Measurements from ENCODE around the gene EPHB3.

Gene EPHB3

DNA sequence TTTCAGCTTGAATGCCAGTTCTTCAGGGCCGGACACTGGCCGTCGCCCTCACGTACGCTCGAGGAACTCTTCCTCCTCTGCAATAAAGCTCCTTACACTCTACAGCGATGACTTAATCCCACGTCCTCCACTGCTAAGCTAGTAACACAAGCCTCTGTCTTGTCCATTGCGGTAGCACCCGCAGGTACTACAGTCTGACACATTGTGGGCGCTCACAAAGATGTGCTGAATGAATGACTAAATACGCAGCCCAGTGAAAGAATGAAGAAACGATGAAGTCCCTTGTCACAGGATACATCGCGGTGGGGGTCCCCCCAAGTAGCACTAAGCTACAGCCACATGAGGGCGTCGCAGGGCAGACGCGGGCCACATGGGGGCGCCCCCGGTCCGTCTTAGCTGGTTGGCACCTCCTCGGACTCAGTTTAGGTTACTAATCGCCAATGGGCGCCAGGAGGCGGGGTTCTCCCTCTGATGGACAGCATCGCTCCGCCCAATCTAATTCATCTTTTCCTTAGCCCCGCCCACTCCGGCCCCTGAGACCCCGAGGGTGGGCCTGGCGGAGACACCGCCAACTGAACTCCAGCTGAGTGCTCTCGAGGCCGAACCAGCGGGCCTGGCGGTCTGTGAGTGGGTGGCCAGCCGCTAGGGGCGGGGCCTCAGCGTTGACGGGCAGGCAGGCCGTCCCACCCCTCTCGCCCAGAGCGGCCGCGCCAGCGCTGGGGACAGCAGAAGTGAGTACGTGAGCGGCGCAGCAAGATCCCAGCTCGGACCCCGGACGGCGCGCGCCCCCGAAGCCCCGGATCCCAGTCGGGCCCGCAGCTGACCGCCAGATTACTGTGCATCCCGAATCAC, at the start of gene EPHB3:
TSS of gene EPHB3 (plus strand) at position 725 of the 852 bp plus-strand sequence. CDS start 451 bp downstream, outside the sequence.
- DNase-seq (ENCODE audit: low read depth in 1 of 2, low spot score in 1 of 2): peak; percentile 74 to 87

DNA sequence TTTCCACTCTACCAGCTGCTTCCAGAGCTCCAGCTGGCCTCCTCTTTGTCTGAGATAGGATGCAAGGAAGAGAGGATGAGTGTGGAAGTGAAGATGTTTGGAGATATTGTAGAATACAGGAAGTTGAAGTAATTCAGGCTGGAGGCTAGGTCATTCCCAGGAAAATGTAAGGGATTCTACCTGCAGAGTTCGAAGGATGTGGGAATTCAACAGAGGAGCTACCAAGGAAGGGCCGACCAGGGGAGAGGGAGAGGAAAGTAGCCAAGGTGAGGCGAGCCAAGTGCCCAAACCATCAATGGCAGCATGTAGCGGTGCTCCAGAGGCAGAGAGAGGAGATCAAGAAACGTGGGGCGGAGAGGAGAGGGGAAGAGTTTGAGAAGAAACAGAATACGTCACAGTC, 49.0 kb upstream of the EPHB3 start:
- no peak for DNase-seq (ENCODE audit: low read depth in 1 of 2, low spot score in 1 of 2)

- DNase-seq (ENCODE audit: low read depth in 1 of 2, low spot score in 1 of 2): peak; percentile 67 to 71
Observed at GRCh38 chr3:184513276-184514170, 48.1 kb upstream of the EPHB3 start.

- DNase-seq (ENCODE audit: low read depth in 1 of 2, low spot score in 1 of 2): no peak
Observed at GRCh38 chr3:184514171-184514490, 47.5 kb upstream of the EPHB3 start.

DNA sequence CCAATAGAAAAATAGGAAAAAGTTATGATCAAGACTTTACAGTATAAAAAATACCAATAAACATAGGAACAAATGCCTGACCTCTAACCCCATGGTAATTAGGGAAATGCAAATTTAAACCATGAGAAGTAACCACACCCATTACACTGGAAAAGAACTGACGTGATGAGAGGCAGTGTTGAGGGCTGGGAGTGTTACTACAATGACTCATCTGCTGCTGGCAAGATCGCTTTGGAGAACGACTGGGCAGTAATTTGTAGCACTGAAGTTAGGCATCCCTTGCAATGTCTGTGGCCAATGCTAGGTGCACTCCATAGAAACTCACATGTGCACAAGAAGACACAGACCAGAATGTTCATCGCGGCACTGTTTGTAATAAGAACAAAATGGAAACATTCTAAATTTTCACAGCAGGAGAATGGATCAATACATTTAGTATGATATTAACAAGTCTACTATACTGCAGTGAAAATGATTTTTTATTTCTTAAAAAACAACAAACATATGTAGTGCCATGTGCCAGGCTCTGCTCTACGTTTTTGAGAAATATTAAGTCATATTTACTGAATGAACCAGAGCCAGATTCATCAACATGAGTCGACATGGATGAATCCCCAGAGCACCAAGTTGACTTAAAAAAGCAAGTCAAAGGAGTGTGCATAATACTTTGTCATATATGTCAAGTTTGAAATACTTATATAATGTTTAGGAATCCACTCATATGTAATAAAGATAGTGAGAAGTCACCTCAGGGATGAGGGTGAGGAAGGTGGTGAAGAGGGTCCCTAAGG, 37.6 kb upstream of the EPHB3 start:
- DNase-seq (ENCODE audit: low read depth in 1 of 2, low spot score in 1 of 2): no peak

GRCh38 chr3:184524981-184525336, 36.6 kb upstream of the EPHB3 start:
- DNase-seq (ENCODE audit: low read depth in 1 of 2, low spot score in 1 of 2): no peak

GRCh38 chr3:184525337-184526087, 36.1 kb upstream of the EPHB3 start:
- DNase-seq (ENCODE audit: low read depth in 1 of 2, low spot score in 1 of 2): no peak

DNA sequence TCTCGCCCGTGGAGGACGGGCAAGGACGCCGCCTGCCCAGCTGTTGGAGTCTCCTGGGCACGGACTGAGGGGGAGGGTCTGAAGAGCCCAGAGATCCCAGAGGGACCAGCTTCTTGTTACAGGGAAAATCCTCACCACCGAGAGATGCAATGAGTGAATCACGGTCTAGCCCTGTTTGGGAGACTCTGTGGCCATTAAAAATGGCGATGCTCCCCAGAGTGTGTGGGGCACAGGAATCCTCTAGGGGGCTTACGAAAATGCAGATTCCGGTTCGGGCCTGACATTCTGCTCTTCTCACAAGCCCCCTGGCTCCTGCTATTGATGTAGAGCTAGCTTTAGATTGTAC, 35.5 kb upstream of the EPHB3 start:
- no peak for DNase-seq (ENCODE audit: low read depth in 1 of 2, low spot score in 1 of 2)

DNA sequence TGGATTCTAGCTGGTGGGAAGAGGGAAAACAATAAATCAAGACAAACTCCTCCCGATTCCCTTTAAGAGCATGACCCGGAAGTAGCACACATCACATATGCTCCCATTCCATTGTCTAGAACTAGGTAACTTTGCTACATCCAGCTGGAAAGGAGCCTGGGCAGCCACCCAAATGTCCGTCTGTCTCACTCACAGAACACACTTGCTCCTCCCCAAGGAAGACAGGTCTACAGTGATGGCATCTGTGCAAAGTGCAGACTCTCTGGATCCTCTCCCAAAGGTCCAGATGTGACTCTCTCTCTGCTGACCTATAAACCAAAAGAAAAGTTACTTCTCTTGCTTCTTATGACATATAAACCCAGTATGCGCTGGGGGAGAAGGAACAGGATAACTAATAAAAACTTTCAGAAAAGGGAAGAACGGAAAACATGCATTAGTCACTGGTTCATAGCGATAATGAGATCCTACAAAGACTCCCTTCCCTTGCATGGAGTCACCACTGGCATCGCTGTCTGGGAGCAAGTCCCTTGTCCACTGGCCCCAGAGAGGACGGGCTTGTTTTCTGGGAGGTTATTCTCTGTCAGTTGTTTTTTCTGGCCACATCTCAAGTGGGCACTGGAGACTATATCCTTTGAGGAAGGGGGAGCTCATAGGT, 29.8 kb upstream of the EPHB3 start:
- no peak for DNase-seq (ENCODE audit: low read depth in 1 of 2, low spot score in 1 of 2)

- DNase-seq (ENCODE audit: low read depth in 1 of 2, low spot score in 1 of 2): no peak
Observed at GRCh38 chr3:184532940-184533732, 28.4 kb upstream of the EPHB3 start.

DNA sequence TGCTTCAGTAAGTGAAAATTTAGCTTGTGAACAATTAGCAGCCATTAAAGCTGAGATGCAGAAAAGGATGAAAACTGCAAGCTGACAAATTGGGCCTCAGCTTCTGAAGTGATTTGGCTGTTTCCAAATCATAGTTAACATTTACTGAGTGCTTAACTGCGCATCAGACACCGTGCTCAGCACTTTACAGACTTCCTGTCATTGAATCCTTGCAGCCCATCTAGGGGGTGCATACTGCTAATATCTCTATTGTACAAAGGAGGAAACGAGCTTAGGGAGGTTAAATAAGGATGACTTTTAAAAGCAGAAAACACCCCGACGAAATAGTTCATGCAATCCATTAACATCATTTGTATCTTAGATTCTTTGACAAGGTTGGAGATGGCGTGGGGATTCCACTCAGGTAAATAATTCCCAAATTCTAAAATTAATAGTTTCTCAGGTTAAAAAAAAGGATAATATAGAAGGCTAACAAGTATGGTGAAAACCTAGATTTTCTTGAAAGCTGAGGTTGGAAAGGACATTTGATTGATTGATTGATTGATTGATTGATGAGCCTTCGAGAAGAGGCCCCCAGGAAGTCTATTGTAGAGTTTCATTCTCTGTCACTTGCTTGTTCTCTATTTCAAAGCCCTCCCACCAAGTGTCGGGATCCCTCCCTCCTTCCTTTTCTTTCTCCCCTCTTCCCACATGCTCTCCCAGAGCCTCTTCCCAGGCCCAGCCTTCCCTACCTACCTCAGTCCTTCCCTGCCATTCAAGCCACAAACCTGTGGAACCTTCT, 23.5 kb upstream of the EPHB3 start:
- no peak for DNase-seq (ENCODE audit: low read depth in 1 of 2, low spot score in 1 of 2)

DNA sequence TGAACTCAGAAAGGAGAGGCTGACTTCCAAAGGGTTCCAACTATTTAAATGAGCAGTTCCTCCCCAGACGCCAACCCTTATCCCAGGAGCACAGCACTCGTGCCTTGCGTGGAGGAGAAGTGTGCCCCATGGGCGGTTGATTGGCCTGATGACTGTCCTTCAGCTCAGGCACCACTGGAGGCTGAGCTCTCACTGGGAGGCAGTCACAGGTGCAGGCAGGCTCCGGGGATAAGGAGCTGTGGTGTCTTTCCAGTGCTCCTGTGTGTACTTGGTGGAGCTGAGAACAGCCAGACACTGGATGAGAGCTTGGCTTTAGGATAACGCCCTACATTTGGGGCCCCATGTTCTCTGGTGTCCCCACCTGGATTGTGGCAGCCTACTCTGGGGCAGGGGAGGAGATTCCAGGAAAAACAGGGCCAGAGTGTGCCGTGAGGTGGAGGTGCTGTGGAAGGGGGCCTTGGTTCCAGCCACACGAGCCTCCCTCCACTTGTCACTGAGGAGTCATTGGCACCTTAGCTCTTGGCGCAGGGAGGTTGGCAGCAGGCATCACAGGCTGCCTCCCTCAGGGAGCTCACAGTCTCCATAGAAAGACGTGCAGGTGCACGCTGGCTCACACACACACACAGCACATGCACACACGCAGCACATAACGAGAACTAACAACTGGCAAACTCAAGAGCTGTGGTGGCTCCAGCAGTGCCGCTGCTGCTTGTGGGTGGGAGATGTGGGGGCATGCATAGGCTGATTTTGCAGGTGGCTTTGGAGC, 22.7 kb upstream of the EPHB3 start:
- no peak for DNase-seq (ENCODE audit: low read depth in 1 of 2, low spot score in 1 of 2)

DNA sequence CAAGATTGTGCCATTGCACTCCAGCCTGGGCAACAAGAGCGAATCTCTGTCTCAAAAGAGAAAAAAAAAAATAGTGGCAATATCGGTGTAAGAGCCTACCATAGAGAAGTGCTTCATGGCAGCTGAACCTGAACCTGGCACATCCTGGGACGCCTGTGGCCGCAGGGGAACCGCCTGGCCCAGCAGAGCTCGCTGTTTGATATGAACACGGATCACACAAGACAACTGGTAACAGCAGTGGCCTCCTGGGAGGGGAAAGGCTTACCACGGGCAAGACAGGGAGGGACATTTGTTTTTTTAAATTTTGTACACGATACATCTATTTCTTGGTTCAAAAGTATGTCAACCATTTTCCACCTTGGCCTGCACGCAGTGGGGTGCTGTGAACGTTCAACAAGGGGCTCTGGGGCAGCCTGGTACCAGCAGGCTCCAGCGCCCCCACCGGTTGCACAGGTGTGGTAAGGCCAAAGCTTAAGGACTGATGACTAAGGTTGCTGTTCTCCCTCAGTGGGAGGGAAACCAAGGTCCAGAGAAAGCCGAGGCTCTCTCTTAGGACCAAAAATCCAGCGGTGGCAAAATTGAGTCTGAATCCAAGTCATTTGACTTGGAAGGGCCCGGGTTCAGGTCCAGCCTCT, 21.7 kb upstream of the EPHB3 start:
- no peak for DNase-seq (ENCODE audit: low read depth in 1 of 2, low spot score in 1 of 2)

GRCh38 chr3:184540777-184541681, 20.6 kb upstream of the EPHB3 start:
- peak; percentile 52 to 61 for DNase-seq (ENCODE audit: low read depth in 1 of 2, low spot score in 1 of 2)

DNA sequence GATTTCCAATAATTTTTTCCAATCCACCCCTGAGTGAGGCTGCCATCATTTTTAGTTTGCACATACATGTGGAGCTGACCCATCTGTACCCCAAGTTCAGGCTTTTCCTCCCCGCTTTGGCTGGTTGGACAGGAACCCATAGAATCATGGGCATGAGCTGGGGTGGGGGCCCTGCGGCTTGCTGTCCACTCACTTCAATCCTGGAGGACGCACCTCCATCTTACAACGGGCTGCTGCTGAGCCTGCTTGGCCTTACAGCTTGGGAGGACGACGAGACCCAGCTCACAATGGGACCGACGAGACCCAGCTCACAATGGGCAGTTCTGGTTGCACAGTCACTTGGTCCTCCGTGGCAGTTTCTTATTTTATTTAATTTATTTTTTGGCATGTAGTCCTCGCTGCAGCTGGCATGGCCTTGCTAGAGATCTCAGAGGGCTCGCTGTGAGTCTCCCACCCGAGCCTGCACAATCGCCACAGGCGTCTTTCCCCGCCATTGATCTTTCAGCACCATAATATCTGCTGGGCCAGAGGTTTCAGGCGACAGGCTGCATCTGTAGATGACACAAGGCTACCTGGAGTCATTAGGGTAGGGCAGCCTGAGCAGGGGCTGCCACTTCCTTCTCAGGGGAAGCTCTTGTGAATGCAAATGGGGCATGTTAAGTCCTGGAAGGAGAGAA, 19.6 kb upstream of the EPHB3 start:
- DNase-seq (ENCODE audit: low read depth in 1 of 2, low spot score in 1 of 2): no peak

DNA sequence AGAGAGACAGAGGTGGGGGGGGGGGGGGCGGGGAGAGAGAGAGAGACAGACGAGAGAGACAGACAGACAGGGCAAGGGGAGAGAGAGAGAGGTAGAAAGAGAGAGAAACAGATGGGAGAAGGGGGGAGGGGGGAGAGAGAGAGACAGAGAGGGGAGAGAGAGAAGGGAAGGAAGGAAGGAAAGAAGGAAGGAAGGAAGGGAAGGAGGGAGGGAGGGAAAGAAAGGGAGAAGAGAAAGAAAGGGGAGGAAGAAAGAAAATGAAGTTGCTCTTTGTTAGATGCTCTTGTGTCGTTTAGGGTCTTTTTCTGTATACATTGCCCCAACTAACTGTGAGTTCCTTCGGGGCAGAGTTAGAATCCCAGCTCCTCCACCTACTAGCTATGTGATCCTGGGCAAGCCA, 19.0 kb upstream of the EPHB3 start:
- no peak for DNase-seq (ENCODE audit: low read depth in 1 of 2, low spot score in 1 of 2)
